GM23338 (cell line): ENCODE results near the gene DHRS7B. TPM values are rescaled to one million over a fixed set of nuclear protein-coding genes. Genes with fewer than 3 reads are reported as not detected.

Source experiments
- ATAC-seq: fragments of 200-7000 bp; cut with Tn5 transposase; 3 replicates; pipeline ENCODE4 v1.9.1; 2020
- DNase-seq: peaks from one replicate; pipeline ENCODE4 v3.0.0-alpha.2; 2015; ENCODE audit warnings: low spot score
- H2AFZ ChIP-seq: fragments of 200-600 bp; sonication (generic); 2 replicates; pipeline ENCODE4 v1.8.0; 2016; ENCODE audit warnings: antibody characterized with exemption, mild to moderate bottlenecking, moderate library complexity
- H3F3A ChIP-seq: fragments of 200-600 bp; sonication (generic); replicated peaks from 2 replicates; pipeline ENCODE4 v1.8.0; 2017; ENCODE audit warnings: antibody characterized with exemption, mixed run types, low read depth
- H3K27ac ChIP-seq: fragments of 200-600 bp; sonication (generic); 2 replicates; pipeline ENCODE4 v1.6.1; 2016; ENCODE audit warnings: low read depth
- H3K27me3 ChIP-seq: fragments of 200-600 bp; sonication (generic); 2 replicates; pipeline ENCODE4 v1.8.0; 2016; ENCODE audit warnings: mild to moderate bottlenecking, mixed run types, moderate library complexity; ENCODE audit not compliant: insufficient read depth
- H3K36me3 ChIP-seq: fragments of 200-600 bp; sonication (generic); 2 replicates; pipeline ENCODE4 v1.8.0; 2016; ENCODE audit warnings: mild to moderate bottlenecking; ENCODE audit not compliant: insufficient read depth
- H3K4me1 ChIP-seq: fragments of 200-600 bp; sonication (generic); 2 replicates; pipeline ENCODE4 v1.8.0; 2016; ENCODE audit warnings: mild to moderate bottlenecking, moderate library complexity; ENCODE audit not compliant: insufficient read depth
- H3K4me2 ChIP-seq: fragments of 200-600 bp; sonication (generic); 2 replicates; pipeline ENCODE4 v1.7.1; 2017; ENCODE audit warnings: mixed run types
- H3K4me3 ChIP-seq: fragments of 200-600 bp; sonication (generic); 2 replicates; pipeline ENCODE4 v1.6.1; 2016; ENCODE audit warnings: mixed run types
- H3K79me2 ChIP-seq: fragments of 200-600 bp; sonication (generic); replicated peaks from 2 replicates; pipeline ENCODE4 v1.8.0; 2017; ENCODE audit warnings: mild to moderate bottlenecking; ENCODE audit not compliant: insufficient read depth
- H3K9me2 ChIP-seq: fragments of 200-600 bp; sonication (generic); 2 replicates; pipeline ENCODE4 v1.8.0; 2017; ENCODE audit not compliant: insufficient read depth
- H4K20me1 ChIP-seq: fragments of 200-600 bp; sonication (generic); replicated peaks from 2 replicates; pipeline ENCODE4 v1.8.0; 2017; ENCODE audit warnings: mild to moderate bottlenecking; ENCODE audit not compliant: insufficient read depth
- H3K27ac Mint-ChIP-seq: 2 replicates; pipeline ENCODE4 v1.8.0; 2020; ENCODE audit warnings: inconsistent platforms, mild to moderate bottlenecking, moderate library complexity, mixed read lengths
- H3K27me3 Mint-ChIP-seq: 3 replicates; pipeline ENCODE4 v1.8.0; 2022; ENCODE audit warnings: low read depth, mild to moderate bottlenecking, moderate library complexity, mixed read lengths, inconsistent platforms; ENCODE audit not compliant: insufficient read depth, poor library complexity
- H3K36me3 Mint-ChIP-seq: 3 replicates; pipeline ENCODE4 v1.8.0; 2021; ENCODE audit warnings: low read depth, mild to moderate bottlenecking, inconsistent platforms, moderate library complexity, mixed read lengths
- H3K4me1 Mint-ChIP-seq: 3 replicates; pipeline ENCODE4 v1.8.0; 2020; ENCODE audit warnings: mild to moderate bottlenecking, inconsistent platforms, mixed read lengths
- H3K4me3 Mint-ChIP-seq: 3 replicates; pipeline ENCODE4 v1.8.0; 2021; ENCODE audit warnings: moderate library complexity, mild to moderate bottlenecking, inconsistent platforms, mixed read lengths
- H3K9me3 Mint-ChIP-seq: 3 replicates; pipeline ENCODE4 v1.8.0; 2020; ENCODE audit warnings: moderate library complexity, mild to moderate bottlenecking, inconsistent platforms, mixed read lengths
- EZH2 ChIP-seq: fragments of 200-600 bp; sonication (generic); IDR thresholded peaks from one replicate; pipeline ENCODE4 v1.8.0; 2017; ENCODE audit warnings: antibody characterized with exemption, mild to moderate bottlenecking, low read depth; ENCODE audit not compliant: unreplicated experiment
- REST ChIP-seq: IDR thresholded peaks from one replicate; pipeline ENCODE4 v1.6.1; 2018; ENCODE audit warnings: antibody characterized with exemption; ENCODE audit not compliant: unreplicated experiment
- ZNF114 ChIP-seq: fragments of 250-450 bp; sonication (Bioruptor Pico); IDR thresholded peaks from 2 replicates; pipeline ENCODE4 v1.5.0; 2020; ENCODE audit warnings: mild to moderate bottlenecking, moderate library complexity
- ZNF331 ChIP-seq: fragments of 250-450 bp; sonication (Bioruptor Pico); IDR thresholded peaks from 2 replicates; pipeline ENCODE4 v1.5.0; 2020; ENCODE audit warnings: low read depth, mild to moderate bottlenecking, moderate library complexity
- ZNF462 ChIP-seq: fragments of 250-450 bp; sonication (Bioruptor Pico); IDR thresholded peaks from 2 replicates; pipeline ENCODE4 v1.5.0; 2020; ENCODE audit warnings: mild to moderate bottlenecking, moderate library complexity
- polyA plus RNA-seq: library from polyadenylated mRNA; unstranded; fragments of >200 nt; fragmentation: Nextera tagmentation; extraction: Ambion mirVana; gene quantifications from 2 replicates; pipeline ENCODE4 v1.2.1, GENCODE V29; 2016
- total RNA-seq: library from RNA; depleted of rRNA; stranded (reverse); fragments of >200 nt; shearing (Covaris generic); gene quantifications from 2 replicates; pipeline ENCODE4 v1.2.3, GENCODE V29; 2014

DHRS7B gene
- total and polyA plus RNA-seq, 2 experiments from 2014 or later: 26.6 to 27.9 TPM

GRCh38 chr17:21140911-21141310 lies 14.1 kb downstream of the DHRS7B start (continued):
- TF ChIP-seq ZNF462 (CRISPR knock-in tag) (no peak), ZNF114 (CRISPR knock-in tag) (no peak), EZH2 (no peak), ZNF331 (CRISPR knock-in tag) (no peak)

GRCh38 chr17:21141331-21141730 lies 14.6 kb downstream of the DHRS7B start:
- H3K36me3 ChIP-seq: peaks cover 6% of the 10 kb centered on the region
- no peaks in the 10 kb centered on the region for H3K9me2 ChIP-seq
- H3K4me1 ChIP-seq: peaks cover 40% of the 10 kb centered on the region
- H3K4me3 ChIP-seq: peak overlapping the region; percentile 9; the same call in 1 of the 2 replicates
- H3K4me1 Mint-ChIP-seq: peaks cover 22% of the 10 kb centered on the region
- 0 out of 2 replicates have a peak overlapping the region, but pooled peaks have one; percentile 51 for H3K27ac Mint-ChIP-seq
- peaks cover 8% of the 10 kb centered on the region for H3F3A ChIP-seq
- H3K4me2 ChIP-seq: peak overlapping the region; percentile 56
- H3K36me3 Mint-ChIP-seq: peaks cover 70% of the 10 kb centered on the region
- H4K20me1 ChIP-seq: no peaks in the 10 kb centered on the region
- H3K27me3 Mint-ChIP-seq: peaks cover 2% of the 10 kb centered on the region
- no peaks in the 10 kb centered on the region for H3K27me3 ChIP-seq
- H3K79me2 ChIP-seq: peaks cover 32% of the 10 kb centered on the region
- peak overlapping the region; percentile 81 for H3K27ac ChIP-seq
- H2AFZ ChIP-seq: no peak overlapping the region
- DNase-seq: no peak
- H3K4me3 Mint-ChIP-seq: no peak overlapping the region
- no peak for ATAC-seq
- H3K9me3 Mint-ChIP-seq: peaks cover 57% of the 10 kb centered on the region
- TF ChIP-seq REST: no peak
- no peak for TF ChIP-seq ZNF462 (CRISPR knock-in tag)
- TF ChIP-seq EZH2: no peak
